CD14-positive monocyte (primary cell): Measurements from ENCODE around the gene BANP. TPM values are rescaled to one million over a fixed set of nuclear protein-coding genes. Genes with fewer than 3 reads are reported as not detected.

Experiments
- DNase-seq, 3 donors: peaks; one replicate each; pipeline ENCODE4 v3.0.0-alpha.2; 2011 to 2022
- H2AFZ ChIP-seq: 2 replicates; pipeline ENCODE4 v1.6.0; 2012; ENCODE audit warnings: mild to moderate bottlenecking, low read depth, low read length, inconsistent platforms; ENCODE audit not compliant: insufficient read depth, poor library complexity, severe bottlenecking
- H3K27ac ChIP-seq, 2 donors: 1 replicate in 1 of 2; 2 replicates in 1 of 2; pipeline ENCODE4 v1.5.1; 2012 to 2013; ENCODE audit warnings: low read length in 2 of 2, control low read depth in 1 of 2, inconsistent platforms in 1 of 2, low read depth in 1 of 2, mild to moderate bottlenecking in 1 of 2
- H3K27me3 ChIP-seq, 2 donors: one replicate each; pipeline versions ENCODE4 v1.6.0 to v1.6.1; 2011 to 2013; ENCODE audit warnings: low read length in 2 of 2; ENCODE audit not compliant: control insufficient read depth in 2 of 2, insufficient read depth in 2 of 2
- H3K36me3 ChIP-seq, 2 donors: replicated peaks in 1 of 2; 1 replicate in 1 of 2; 2 replicates in 1 of 2; pipeline versions ENCODE4 v1.5.1 to v1.6.1; 2012 to 2013; ENCODE audit warnings: low read length in 2 of 2, control low read depth in 1 of 2, inconsistent platforms in 1 of 2, mild to moderate bottlenecking in 1 of 2; ENCODE audit not compliant: insufficient read depth in 2 of 2, control insufficient read depth in 1 of 2
- H3K4me1 ChIP-seq, 2 donors: 1 replicate in 1 of 2; 2 replicates in 1 of 2; pipeline versions ENCODE4 v1.5.1 to v1.6.1; 2012 to 2013; ENCODE audit warnings: low read length in 2 of 2, control low read depth in 1 of 2, inconsistent platforms in 1 of 2, mild to moderate bottlenecking in 1 of 2, moderate library complexity in 1 of 2; ENCODE audit not compliant: insufficient read depth in 2 of 2, control insufficient read depth in 1 of 2
- H3K4me2 ChIP-seq: replicated peaks from 2 replicates; pipeline ENCODE3; 2012; ENCODE audit warnings: low read length, moderate library complexity, mild to moderate bottlenecking; ENCODE audit not compliant: poor library complexity, severe bottlenecking; ENCODE audit errors: extremely low read depth
- H3K4me3 ChIP-seq, 3 experiments: fragments of 200-600 bp in 1 of 3; sonication (generic) in 1 of 3; replicated peaks in 1 of 3; 1 replicate in 2 of 3; 2 replicates in 1 of 3; pipeline ENCODE4 v1.5.1; 2011 to 2013; ENCODE audit warnings: low read length in 3 of 3, mild to moderate bottlenecking in 3 of 3, control low read depth in 2 of 3, low read depth in 2 of 3, inconsistent platforms in 1 of 3, moderate library complexity in 1 of 3
- H3K79me2 ChIP-seq: 2 replicates; pipeline ENCODE4 v1.6.0; 2012; ENCODE audit warnings: mild to moderate bottlenecking, control low read depth, inconsistent platforms, low read length, moderate library complexity; ENCODE audit not compliant: insufficient read depth
- H3K9ac ChIP-seq: 2 replicates; pipeline ENCODE4 v1.6.0; 2017; ENCODE audit warnings: low read length, mild to moderate bottlenecking; ENCODE audit not compliant: insufficient read depth, poor library complexity, severe bottlenecking
- H3K9me3 ChIP-seq, 2 donors: replicated peaks in 1 of 2; 1 replicate in 1 of 2; 2 replicates in 1 of 2; pipeline versions ENCODE4 v1.5.1 to v1.6.1; 2012 to 2013; ENCODE audit warnings: low read length in 2 of 2, control low read depth in 1 of 2; ENCODE audit not compliant: control insufficient read depth in 1 of 2, insufficient read depth in 1 of 2
- H4K20me1 ChIP-seq: 2 replicates; pipeline ENCODE4 v1.6.0; 2012; ENCODE audit warnings: mild to moderate bottlenecking, low read length, control low read depth, moderate library complexity; ENCODE audit not compliant: insufficient read depth
- H3K27ac Mint-ChIP-seq, 7 donors: one replicate each; pipeline ENCODE4 v1.8.0; 2020; ENCODE audit warnings: mild to moderate bottlenecking in 7 of 7, mixed read lengths in 7 of 7, moderate library complexity in 6 of 7, inconsistent platforms in 2 of 7
- H3K27me3 Mint-ChIP-seq, 3 donors: one replicate each; pipeline ENCODE4 v1.8.0; 2021 to 2022; ENCODE audit warnings: low read depth in 3 of 3, mild to moderate bottlenecking in 3 of 3, mixed read lengths in 3 of 3, moderate library complexity in 3 of 3, inconsistent platforms in 1 of 3
- H3K36me3 Mint-ChIP-seq, 2 donors: one replicate each; pipeline ENCODE4 v1.8.0; 2020; ENCODE audit warnings: mixed read lengths in 2 of 2, inconsistent platforms in 1 of 2, mild to moderate bottlenecking in 1 of 2
- H3K4me1 Mint-ChIP-seq: one replicate; pipeline ENCODE4 v1.8.0; 2020; ENCODE audit warnings: mild to moderate bottlenecking, mixed read lengths
- H3K4me3 Mint-ChIP-seq, 2 donors: one replicate each; pipeline ENCODE4 v1.8.0; 2020; ENCODE audit warnings: mild to moderate bottlenecking in 2 of 2, mixed read lengths in 2 of 2, moderate library complexity in 1 of 2
- H3K9me3 Mint-ChIP-seq, 7 donors: one replicate each; pipeline ENCODE4 v1.8.0; 2020 to 2022; ENCODE audit warnings: mixed read lengths in 7 of 7, mild to moderate bottlenecking in 6 of 7, moderate library complexity in 6 of 7, inconsistent platforms in 2 of 7
- WGBS: methylation state at CpG from one replicate; pipeline ENCODE4 v1.1.5; 2013; ENCODE audit warnings: missing lambda C conversion rate; ENCODE audit not compliant: insufficient coverage; 5-methylcytosine and 5-hydroxymethylcytosine counted together
- intact Hi-C, 2 donors: fragments of 100-400 bp; cut with micrococcal nuclease; formaldehyde crosslinking; loops; one replicate each; pipeline versions ENCODE4 v1.15.0 to v1.15.1; 2023
- polyA plus RNA-seq, 3 donors: library from polyadenylated mRNA; depleted of rRNA in 1 of 3; unstranded in 2 of 3; stranded (reverse) in 1 of 3; fragments of 300-500 nt in 2 of 3; fragments of >200 nt in 1 of 3; fragmentation: Illumina TruSeq in 2 of 3; gene quantifications; 1 replicate in 2 of 3; 2 replicates in 1 of 3; pipeline ENCODE4 v1.2.3, GENCODE V29; 2012 to 2021
- TF ChIP-seq, protein P1 (sequence below): fragments of 200-600 bp; IDR thresholded peaks from one replicate; pipeline ENCODE4 v1.8.0; 2022; ENCODE audit warnings: antibody characterized with exemption, mild to moderate bottlenecking

BANP gene
- polyA plus RNA-seq, 3 donors, result 10.1 to 40.9 (median 11.7) TPM

DNA sequence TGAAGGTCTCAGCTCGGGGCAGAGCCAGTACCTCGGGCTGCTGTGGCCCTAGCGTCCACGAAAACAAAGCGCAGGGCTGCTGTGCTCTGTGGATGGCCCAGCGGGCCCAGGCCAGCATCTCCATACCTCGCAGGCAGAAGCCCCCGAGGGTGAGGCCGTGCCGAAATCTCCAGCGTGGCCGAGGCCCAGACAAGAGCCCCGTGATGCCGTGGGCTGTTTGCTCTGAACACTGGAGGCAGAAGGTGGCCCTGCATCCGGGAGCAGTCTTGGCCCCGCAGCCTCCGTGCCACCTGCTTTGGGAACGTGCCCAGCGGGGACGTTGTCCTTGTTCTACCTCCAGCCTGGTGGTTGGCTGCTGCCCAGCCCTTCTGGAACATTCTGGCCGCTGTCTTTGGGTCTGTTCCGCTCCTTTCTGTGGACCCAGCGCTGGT is 121.4 kb downstream of the BANP start:
- no peak overlapping the region for H3K4me3 Mint-ChIP-seq
- no peaks in the 10 kb centered on the region for H3K4me1 Mint-ChIP-seq
- no peak overlapping the region for H3K9ac ChIP-seq
- no peak overlapping the region for H3K27ac ChIP-seq
- peaks cover 0 to 3% (median 0%) of the 10 kb centered on the region in 7 donors for H3K9me3 Mint-ChIP-seq
- intact Hi-C loops, result no loop called here
- no peaks in the 10 kb centered on the region for H3K4me1 ChIP-seq
- H3K36me3 Mint-ChIP-seq, result peaks cover 52 to 82% of the 10 kb centered on the region in 2 donors
- no peaks in the 10 kb centered on the region for H3K79me2 ChIP-seq
- H3K4me3 ChIP-seq, result no peak overlapping the region
- 94% methylated on average over 23 of the region's 23 CpGs for WGBS
- no peaks in the 10 kb centered on the region for H3K27me3 ChIP-seq
- DNase-seq, result no peak
- H3K4me2 ChIP-seq, result no peak overlapping the region
- H2AFZ ChIP-seq, result no peak overlapping the region
- H4K20me1 ChIP-seq, result peaks cover 9% of the 10 kb centered on the region
- TF ChIP-seq, protein P1, sequence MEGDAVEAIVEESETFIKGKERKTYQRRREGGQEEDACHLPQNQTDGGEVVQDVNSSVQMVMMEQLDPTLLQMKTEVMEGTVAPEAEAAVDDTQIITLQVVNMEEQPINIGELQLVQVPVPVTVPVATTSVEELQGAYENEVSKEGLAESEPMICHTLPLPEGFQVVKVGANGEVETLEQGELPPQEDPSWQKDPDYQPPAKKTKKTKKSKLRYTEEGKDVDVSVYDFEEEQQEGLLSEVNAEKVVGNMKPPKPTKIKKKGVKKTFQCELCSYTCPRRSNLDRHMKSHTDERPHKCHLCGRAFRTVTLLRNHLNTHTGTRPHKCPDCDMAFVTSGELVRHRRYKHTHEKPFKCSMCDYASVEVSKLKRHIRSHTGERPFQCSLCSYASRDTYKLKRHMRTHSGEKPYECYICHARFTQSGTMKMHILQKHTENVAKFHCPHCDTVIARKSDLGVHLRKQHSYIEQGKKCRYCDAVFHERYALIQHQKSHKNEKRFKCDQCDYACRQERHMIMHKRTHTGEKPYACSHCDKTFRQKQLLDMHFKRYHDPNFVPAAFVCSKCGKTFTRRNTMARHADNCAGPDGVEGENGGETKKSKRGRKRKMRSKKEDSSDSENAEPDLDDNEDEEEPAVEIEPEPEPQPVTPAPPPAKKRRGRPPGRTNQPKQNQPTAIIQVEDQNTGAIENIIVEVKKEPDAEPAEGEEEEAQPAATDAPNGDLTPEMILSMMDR, result no peak
- peak overlapping the region in 3 of 7 donors; percentile 1 to 50 (median 30) for H3K27ac Mint-ChIP-seq
- H3K27me3 Mint-ChIP-seq, result peaks cover 0 to 1% (median 0%) of the 10 kb centered on the region in 3 donors
- peaks cover 54 to 95% of the 10 kb centered on the region in 2 donors for H3K36me3 ChIP-seq
- H3K9me3 ChIP-seq, result no peaks in the 10 kb centered on the region

GRCh38 chr16:88073201-88073721 is 122.0 kb downstream of the BANP start:
- Histone ChIP-seq H3K36me3 (peaks cover 61 to 95% of the 10 kb centered on the region in 2 donors), H2AFZ (no peak overlapping the region), H3K27ac (no peak overlapping the region), H3K4me2 (no peak overlapping the region), H3K79me2 (no peaks in the 10 kb centered on the region), H3K4me1 (no peaks in the 10 kb centered on the region), H3K9me3 (no peaks in the 10 kb centered on the region), H3K9ac (no peak overlapping the region), H3K27me3 (no peaks in the 10 kb centered on the region), H4K20me1 (peaks cover 9% of the 10 kb centered on the region), H3K4me3 (no peak overlapping the region)
- Mint-ChIP-seq H3K4me1 (no peaks in the 10 kb centered on the region), H3K27ac (no peak overlapping the region), H3K4me3 (no peak overlapping the region), H3K27me3 (peaks cover 0 to 1% (median 0%) of the 10 kb centered on the region in 3 donors), H3K36me3 (peaks cover 55 to 85% of the 10 kb centered on the region in 2 donors), H3K9me3 (peaks cover 0 to 4% (median 0%) of the 10 kb centered on the region in 7 donors)
- WGBS, result 94% methylated on average over 35 of the region's 36 CpGs
- TF ChIP-seq, protein P1, result no peak
- DNase-seq, result no peak
- intact Hi-C loops, result no loop called here
